ENCODE results near the gene NR2E1. TPM values are rescaled to one million over a fixed set of nuclear protein-coding genes. Genes with fewer than 3 reads are reported as not detected.

The NR2E1 gene
- total RNA-seq, 1 experiment from 2014 or later: not detected

GRCh38 chr6:108193131-108193530, 27.3 kb downstream of the NR2E1 start:
- no peak for TF ChIP-seq EZH2 (IDR thresholded peaks at IDR 0.05; ENCODE audit: low read depth)
- TF ChIP-seq, protein P1, sequence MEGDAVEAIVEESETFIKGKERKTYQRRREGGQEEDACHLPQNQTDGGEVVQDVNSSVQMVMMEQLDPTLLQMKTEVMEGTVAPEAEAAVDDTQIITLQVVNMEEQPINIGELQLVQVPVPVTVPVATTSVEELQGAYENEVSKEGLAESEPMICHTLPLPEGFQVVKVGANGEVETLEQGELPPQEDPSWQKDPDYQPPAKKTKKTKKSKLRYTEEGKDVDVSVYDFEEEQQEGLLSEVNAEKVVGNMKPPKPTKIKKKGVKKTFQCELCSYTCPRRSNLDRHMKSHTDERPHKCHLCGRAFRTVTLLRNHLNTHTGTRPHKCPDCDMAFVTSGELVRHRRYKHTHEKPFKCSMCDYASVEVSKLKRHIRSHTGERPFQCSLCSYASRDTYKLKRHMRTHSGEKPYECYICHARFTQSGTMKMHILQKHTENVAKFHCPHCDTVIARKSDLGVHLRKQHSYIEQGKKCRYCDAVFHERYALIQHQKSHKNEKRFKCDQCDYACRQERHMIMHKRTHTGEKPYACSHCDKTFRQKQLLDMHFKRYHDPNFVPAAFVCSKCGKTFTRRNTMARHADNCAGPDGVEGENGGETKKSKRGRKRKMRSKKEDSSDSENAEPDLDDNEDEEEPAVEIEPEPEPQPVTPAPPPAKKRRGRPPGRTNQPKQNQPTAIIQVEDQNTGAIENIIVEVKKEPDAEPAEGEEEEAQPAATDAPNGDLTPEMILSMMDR (conservative IDR thresholded peaks at IDR 0.05): no peak
- CTCF ChIA-PET: no interaction called here

GRCh38 chr6:108193835-108194234, 28.0 kb downstream of the NR2E1 start:
- DNase-seq: no peak
- H3K79me2 ChIP-seq (ENCODE audit: low read depth): no peaks in the 10 kb centered on the region
- intact Hi-C loops (cut with micrococcal nuclease; ENCODE audit: unreplicated experiment): no loop called here
- no peaks in the 10 kb centered on the region for H3F3A ChIP-seq (ENCODE audit: insufficient read depth, low read depth)
- no peaks in the 10 kb centered on the region for H3K27me3 ChIP-seq (ENCODE audit: insufficient read depth, low read depth)
- CTCF ChIA-PET: interaction anchor here (0.7 kb wide), 1 partner anchor 23 kb away, joined by 4 read pairs; no protein-coding TSS in a partner anchor
- H3K36me3 ChIP-seq (ENCODE audit: low read depth): no peaks in the 10 kb centered on the region
- H3K9me3 ChIP-seq (ENCODE audit: insufficient read depth, low read depth): no peaks in the 10 kb centered on the region
- H4K20me1 ChIP-seq (ENCODE audit: insufficient read depth): no peaks in the 10 kb centered on the region
- H3K27ac ChIP-seq: no peak overlapping the region
- POLR2A ChIA-PET (ENCODE audit: unreplicated experiment): no interaction called here
- BruUV-seq (replicated peaks): no TSS peak
- no peaks in the 10 kb centered on the region for H3K9me2 ChIP-seq (ENCODE audit: insufficient read depth)
- H3K4me3 ChIP-seq: no peak overlapping the region
- no peak overlapping the region for H3K4me2 ChIP-seq
- TF ChIP-seq, protein P1 (conservative IDR thresholded peaks at IDR 0.05): no peak
- TF ChIP-seq EZH2 (IDR thresholded peaks at IDR 0.05; ENCODE audit: low read depth): no peak
- H2AFZ ChIP-seq: no peak overlapping the region
- no peaks in the 10 kb centered on the region for H3K4me1 ChIP-seq (replicated peaks; ENCODE audit: insufficient read depth)

More at GRCh38 chr6:108193131-108193530, 27.3 kb downstream of the NR2E1 start:
- no peak for DNase-seq
- H3K4me2 ChIP-seq: no peak overlapping the region
- H3K4me1 ChIP-seq (replicated peaks; ENCODE audit: insufficient read depth): no peaks in the 10 kb centered on the region
- no peaks in the 10 kb centered on the region for H4K20me1 ChIP-seq (ENCODE audit: insufficient read depth)
- no TSS peak for BruUV-seq (replicated peaks)
- POLR2A ChIA-PET (ENCODE audit: unreplicated experiment): no interaction called here
- no peaks in the 10 kb centered on the region for H3K9me2 ChIP-seq (ENCODE audit: insufficient read depth)
- no peak overlapping the region for H2AFZ ChIP-seq
- H3K9me3 ChIP-seq (ENCODE audit: insufficient read depth, low read depth): no peaks in the 10 kb centered on the region
- H3K36me3 ChIP-seq (ENCODE audit: low read depth): no peaks in the 10 kb centered on the region
- no peaks in the 10 kb centered on the region for H3F3A ChIP-seq (ENCODE audit: insufficient read depth, low read depth)
- no peak overlapping the region for H3K27ac ChIP-seq
- intact Hi-C loops (cut with micrococcal nuclease; ENCODE audit: unreplicated experiment): no loop called here
- no peak overlapping the region for H3K4me3 ChIP-seq
- H3K27me3 ChIP-seq (ENCODE audit: insufficient read depth, low read depth): no peaks in the 10 kb centered on the region
- H3K79me2 ChIP-seq (ENCODE audit: low read depth): no peaks in the 10 kb centered on the region

DNA sequence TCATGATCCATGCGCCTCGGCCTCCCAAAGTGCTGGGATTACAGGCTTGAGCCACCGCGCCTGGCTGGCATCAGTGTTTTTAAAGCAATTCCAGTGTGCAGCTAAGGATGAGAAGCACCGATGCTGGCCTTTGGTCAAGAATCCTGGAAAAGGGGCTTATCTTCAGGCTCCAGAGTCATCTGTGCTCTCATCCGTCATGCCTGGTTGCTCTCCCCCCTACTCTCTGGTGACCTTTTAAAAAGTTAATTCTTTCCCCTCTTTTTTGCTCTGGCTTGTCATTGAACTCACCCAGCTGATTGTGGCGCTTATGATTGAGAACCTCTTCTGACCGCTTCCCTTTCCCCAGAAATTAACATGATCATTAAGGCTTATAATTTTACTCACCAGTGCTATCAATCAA, 28.7 kb downstream of the NR2E1 start:
- Histone ChIP-seq H3F3A (ENCODE audit: insufficient read depth, low read depth) (no peaks in the 10 kb centered on the region), H3K36me3 (ENCODE audit: low read depth) (no peaks in the 10 kb centered on the region), H2AFZ (no peak overlapping the region), H3K9me2 (ENCODE audit: insufficient read depth) (no peaks in the 10 kb centered on the region), H3K4me1 (replicated peaks; ENCODE audit: insufficient read depth) (no peaks in the 10 kb centered on the region), H4K20me1 (ENCODE audit: insufficient read depth) (no peaks in the 10 kb centered on the region), H3K27ac (no peak overlapping the region), H3K4me3 (no peak overlapping the region), H3K79me2 (ENCODE audit: low read depth) (no peaks in the 10 kb centered on the region), H3K4me2 (no peak overlapping the region), H3K9me3 (ENCODE audit: insufficient read depth, low read depth) (no peaks in the 10 kb centered on the region), H3K27me3 (ENCODE audit: insufficient read depth, low read depth) (no peaks in the 10 kb centered on the region)
- BruUV-seq (replicated peaks): no TSS peak
- ChIA-PET CTCF (interaction anchor here (0.7 kb wide), 1 partner anchor 22 kb away, joined by 4 read pairs; no protein-coding TSS in a partner anchor), POLR2A (ENCODE audit: unreplicated experiment) (no interaction called here)
- TF ChIP-seq EZH2 (IDR thresholded peaks at IDR 0.05; ENCODE audit: low read depth): no peak
- TF ChIP-seq, protein P1 (conservative IDR thresholded peaks at IDR 0.05): no peak
- intact Hi-C loops (cut with micrococcal nuclease; ENCODE audit: unreplicated experiment): no loop called here
- no peak for DNase-seq
